HFFc6 (cell line): Measurements from ENCODE around the gene LRRC8C. TPM values are rescaled to one million over a fixed set of nuclear protein-coding genes. Genes with fewer than 3 reads are reported as not detected.

Experiments
- DNase-seq: peaks from one replicate; pipeline ENCODE4 v3.0.0-alpha.2; 2018
- H3K27ac Mint-ChIP-seq: 2 replicates; pipeline ENCODE4 v1.8.0; 2020; ENCODE audit warnings: mild to moderate bottlenecking, mixed read lengths
- H3K27me3 Mint-ChIP-seq: 2 replicates; pipeline ENCODE4 v1.8.0; 2021; ENCODE audit warnings: mild to moderate bottlenecking, moderate library complexity, mixed read lengths; ENCODE audit not compliant: insufficient read depth
- H3K36me3 Mint-ChIP-seq: 2 replicates; pipeline ENCODE4 v1.8.0; 2021; ENCODE audit warnings: low read depth, mixed read lengths
- H3K4me1 Mint-ChIP-seq: 2 replicates; pipeline ENCODE4 v1.8.0; 2020; ENCODE audit warnings: low read depth, mixed read lengths
- H3K4me3 Mint-ChIP-seq: 2 replicates; pipeline ENCODE4 v1.8.0; 2020; ENCODE audit warnings: mild to moderate bottlenecking, moderate library complexity, mixed read lengths
- H3K9me3 Mint-ChIP-seq: 2 replicates; pipeline ENCODE4 v1.8.0; 2020; ENCODE audit warnings: mild to moderate bottlenecking, mixed read lengths
- total RNA-seq, 6 experiments: library from RNA; stranded (reverse); fragmentation: NEBNext Ultra II Directional; extraction: Animal tissue kit (Norgen Biotek cat#: 25700); gene quantifications; 2 replicates in 1 of 6; 3 replicates in 5 of 6; pipeline ENCODE4 v1.2.3, GENCODE V29; 2021
- TF ChIP-seq, protein P1 (sequence below): fragments of 200-600 bp; sonication (generic); IDR thresholded peaks from 2 replicates; pipeline ENCODE4 v1.5.0; 2021; ENCODE audit warnings: antibody characterized with exemption, mild to moderate bottlenecking

LRRC8C gene
- total RNA-seq, 6 experiments from 2014 or later = 5.0 to 13.7 (median 10.9) TPM

DNA sequence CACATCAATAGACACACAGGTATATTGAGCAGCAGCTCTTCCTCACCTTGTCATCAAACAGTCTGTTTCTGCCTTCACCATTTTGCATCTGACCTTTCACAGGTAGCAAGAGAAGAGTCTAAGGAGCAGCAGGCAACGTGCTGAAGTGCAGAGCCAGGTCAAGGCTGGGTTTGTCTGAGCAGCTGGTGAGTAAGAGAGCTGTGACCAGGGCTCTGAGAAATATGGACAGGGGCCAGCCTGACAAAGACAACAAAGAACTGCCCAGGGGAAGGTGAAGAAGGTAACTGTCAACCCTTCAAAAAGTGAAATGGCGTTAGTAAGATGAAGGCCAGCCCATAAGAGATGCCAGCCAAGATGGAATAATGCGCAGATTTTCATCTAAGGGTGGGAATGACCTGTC, 129.0 kb downstream of the LRRC8C start:
- Mint-ChIP-seq H3K27ac (no peak overlapping the region), H3K27me3 (peaks cover 6% of the 10 kb centered on the region; the same call in 1 of the 2 replicates), H3K4me3 (no peak overlapping the region), H3K36me3 (no peaks in the 10 kb centered on the region), H3K9me3 (no peaks in the 10 kb centered on the region), H3K4me1 (peaks cover 35% of the 10 kb centered on the region)
- no peak for DNase-seq
- TF ChIP-seq, protein P1, sequence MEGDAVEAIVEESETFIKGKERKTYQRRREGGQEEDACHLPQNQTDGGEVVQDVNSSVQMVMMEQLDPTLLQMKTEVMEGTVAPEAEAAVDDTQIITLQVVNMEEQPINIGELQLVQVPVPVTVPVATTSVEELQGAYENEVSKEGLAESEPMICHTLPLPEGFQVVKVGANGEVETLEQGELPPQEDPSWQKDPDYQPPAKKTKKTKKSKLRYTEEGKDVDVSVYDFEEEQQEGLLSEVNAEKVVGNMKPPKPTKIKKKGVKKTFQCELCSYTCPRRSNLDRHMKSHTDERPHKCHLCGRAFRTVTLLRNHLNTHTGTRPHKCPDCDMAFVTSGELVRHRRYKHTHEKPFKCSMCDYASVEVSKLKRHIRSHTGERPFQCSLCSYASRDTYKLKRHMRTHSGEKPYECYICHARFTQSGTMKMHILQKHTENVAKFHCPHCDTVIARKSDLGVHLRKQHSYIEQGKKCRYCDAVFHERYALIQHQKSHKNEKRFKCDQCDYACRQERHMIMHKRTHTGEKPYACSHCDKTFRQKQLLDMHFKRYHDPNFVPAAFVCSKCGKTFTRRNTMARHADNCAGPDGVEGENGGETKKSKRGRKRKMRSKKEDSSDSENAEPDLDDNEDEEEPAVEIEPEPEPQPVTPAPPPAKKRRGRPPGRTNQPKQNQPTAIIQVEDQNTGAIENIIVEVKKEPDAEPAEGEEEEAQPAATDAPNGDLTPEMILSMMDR = no peak

DNA sequence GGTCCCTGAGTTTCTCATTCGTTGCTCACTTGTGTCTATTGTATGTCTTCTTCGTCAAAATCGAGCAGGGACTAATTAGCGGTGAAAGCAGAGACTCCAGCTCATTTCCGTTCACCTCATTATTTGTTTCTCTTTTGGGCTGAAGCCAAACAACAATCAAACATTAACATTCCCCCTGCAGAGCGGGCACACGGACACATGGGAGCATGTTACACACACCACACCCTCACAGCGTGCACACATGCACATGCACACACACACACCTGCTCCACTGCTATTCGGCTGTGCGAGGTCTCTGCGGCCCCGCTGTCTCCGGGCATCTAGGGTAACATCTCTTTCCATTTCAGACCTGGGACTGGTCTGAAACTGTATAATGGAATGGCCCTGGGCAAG, 129.5 kb downstream of the LRRC8C start:
- DNase-seq = no peak
- H3K27me3 Mint-ChIP-seq = peaks cover 6% of the 10 kb centered on the region; the same call in 1 of the 2 replicates
- TF ChIP-seq, protein P1 = no peak
- no peaks in the 10 kb centered on the region for H3K9me3 Mint-ChIP-seq
- H3K27ac Mint-ChIP-seq = no peak overlapping the region
- peak overlapping the region; percentile 91 for H3K4me3 Mint-ChIP-seq
- peaks cover 31% of the 10 kb centered on the region for H3K4me1 Mint-ChIP-seq
- H3K36me3 Mint-ChIP-seq = no peaks in the 10 kb centered on the region

DNA sequence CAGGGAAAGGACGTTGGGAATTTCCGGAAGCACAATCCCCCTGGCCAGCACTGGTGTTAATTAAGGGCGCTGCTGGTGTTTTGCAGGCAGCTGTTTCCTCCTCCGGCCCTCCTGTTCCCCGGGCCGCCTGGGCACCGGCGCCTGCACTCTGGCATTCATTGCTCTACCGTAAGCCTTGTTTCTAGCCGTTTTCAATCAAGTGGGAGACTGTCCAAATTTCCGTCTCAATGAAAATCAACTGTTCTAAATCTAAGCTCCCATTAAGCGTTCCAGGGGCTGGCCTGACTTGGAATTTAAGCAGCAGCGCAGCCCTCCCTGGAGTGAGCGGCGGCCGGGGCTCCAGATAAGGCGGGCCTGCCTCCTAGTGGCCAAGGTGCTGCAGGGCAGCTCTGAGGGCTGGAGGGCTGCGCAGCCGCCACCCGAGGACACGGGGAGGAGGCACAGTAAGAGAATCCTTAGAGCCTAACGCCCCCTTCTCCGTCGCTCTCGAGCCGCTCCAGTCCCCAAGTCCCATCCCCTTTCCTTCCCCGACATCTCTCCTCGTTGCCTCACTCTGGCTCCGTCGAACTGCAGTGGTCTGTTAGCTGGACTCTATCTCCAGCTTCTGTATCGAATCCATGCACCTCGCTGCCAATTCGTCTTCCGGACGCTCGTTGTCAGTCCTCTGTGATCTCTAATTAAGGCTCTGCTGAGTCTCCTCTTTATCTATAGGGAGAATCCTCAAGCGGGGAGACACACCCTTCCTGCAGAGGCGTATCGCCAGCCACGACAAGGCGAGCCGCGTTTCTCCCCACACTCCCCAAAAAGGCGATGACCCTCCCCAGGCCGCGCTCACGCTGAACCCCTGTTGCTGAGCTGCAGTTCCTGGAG, 130.1 kb downstream of the LRRC8C start:
- Mint-ChIP-seq H3K27me3 (peaks cover 6% of the 10 kb centered on the region; the same call in 1 of the 2 replicates), H3K4me1 (peaks cover 25% of the 10 kb centered on the region), H3K27ac (no peak overlapping the region), H3K9me3 (no peaks in the 10 kb centered on the region), H3K4me3 (peak overlapping the region; percentile 91), H3K36me3 (no peaks in the 10 kb centered on the region)
- peak; percentile 71 for DNase-seq
- TF ChIP-seq, protein P1 = peak; percentile 99

DNA sequence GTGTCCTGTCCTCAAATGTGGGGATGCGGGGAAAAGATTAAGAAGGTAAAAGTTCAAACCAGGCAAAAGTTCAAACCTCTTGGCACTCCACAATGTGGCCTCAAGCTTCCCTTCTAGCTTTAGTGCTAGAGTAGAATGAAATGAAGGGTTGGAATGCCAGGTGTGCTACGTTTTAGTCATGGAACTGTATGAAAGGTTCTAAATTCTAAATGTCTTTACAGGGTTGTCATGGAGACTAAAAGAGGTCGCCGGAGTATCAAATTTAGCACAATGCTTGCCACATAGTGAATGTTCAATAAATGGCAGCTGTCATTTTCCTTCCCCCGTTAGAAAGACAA, 130.7 kb downstream of the LRRC8C start:
- Mint-ChIP-seq H3K27ac (no peak overlapping the region), H3K27me3 (peaks cover 7% of the 10 kb centered on the region; the same call in 1 of the 2 replicates), H3K9me3 (no peaks in the 10 kb centered on the region), H3K4me3 (peak overlapping the region; percentile 91), H3K36me3 (no peaks in the 10 kb centered on the region), H3K4me1 (peaks cover 21% of the 10 kb centered on the region)
- TF ChIP-seq, protein P1 = no peak
- DNase-seq = no peak

DNA sequence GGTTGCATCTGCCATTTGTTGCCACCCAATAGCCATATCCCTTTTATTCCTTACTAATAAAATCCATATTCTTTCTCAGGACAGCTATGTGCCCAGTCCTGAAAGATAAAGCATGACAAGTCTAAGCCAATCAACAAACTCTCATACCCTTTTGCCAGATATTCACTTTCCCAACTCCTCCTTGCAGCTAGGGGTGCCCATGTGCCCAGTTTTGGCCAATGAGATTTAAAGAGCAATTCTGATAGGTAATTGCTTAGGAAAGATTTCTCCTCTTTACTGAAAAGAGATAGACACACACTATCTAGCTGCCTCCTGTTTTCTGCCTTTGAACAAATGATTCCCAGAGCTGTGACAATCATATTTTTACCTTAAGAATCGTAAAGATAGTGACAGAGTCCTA, 132.9 kb downstream of the LRRC8C start:
- H3K36me3 Mint-ChIP-seq = no peaks in the 10 kb centered on the region
- TF ChIP-seq, protein P1 = no peak

More for the DNA sequence above, 132.9 kb downstream of the LRRC8C start:
- no peak overlapping the region for H3K27ac Mint-ChIP-seq
- H3K9me3 Mint-ChIP-seq = no peaks in the 10 kb centered on the region
- DNase-seq = no peak
- H3K4me3 Mint-ChIP-seq = no peak overlapping the region
- peaks cover 11% of the 10 kb centered on the region for H3K27me3 Mint-ChIP-seq
- H3K4me1 Mint-ChIP-seq = peaks cover 21% of the 10 kb centered on the region
